GM19099 (cell line): ENCODE results near the gene VEGFB.
A peak's percentile ranks its signal among the peaks of the same experiment; 100 is the strongest.

Experiments used
- POLR2A ChIP-seq: IDR thresholded peaks from 3 replicates; pipeline ENCODE4 v1.6.1; 2011; ENCODE audit warnings: low read depth; ENCODE audit not compliant: insufficient read length; ENCODE audit errors: extremely low read depth

The VEGFB gene

GRCh38 chr11:64284048-64284961 is 49.9 kb downstream of the VEGFB start, which contains the start of gene BAD:
Gene BAD (minus strand): TSS chr11:64284665. CDS start chr11:64284368, 297 bp downstream.
- peak; percentile 61 for TF ChIP-seq POLR2A

- TF ChIP-seq POLR2A = peak; percentile 63
Measured at GRCh38 chr11:64284962-64285884, 50.8 kb downstream of the VEGFB start, which contains the start of gene GPR137. Gene GPR137 (plus strand): TSS chr11:64285848. CDS start chr11:64286525, 677 bp downstream.

GRCh38 chr11:64285885-64286800 is 51.8 kb downstream of the VEGFB start:
- no peak for TF ChIP-seq POLR2A

DNA sequence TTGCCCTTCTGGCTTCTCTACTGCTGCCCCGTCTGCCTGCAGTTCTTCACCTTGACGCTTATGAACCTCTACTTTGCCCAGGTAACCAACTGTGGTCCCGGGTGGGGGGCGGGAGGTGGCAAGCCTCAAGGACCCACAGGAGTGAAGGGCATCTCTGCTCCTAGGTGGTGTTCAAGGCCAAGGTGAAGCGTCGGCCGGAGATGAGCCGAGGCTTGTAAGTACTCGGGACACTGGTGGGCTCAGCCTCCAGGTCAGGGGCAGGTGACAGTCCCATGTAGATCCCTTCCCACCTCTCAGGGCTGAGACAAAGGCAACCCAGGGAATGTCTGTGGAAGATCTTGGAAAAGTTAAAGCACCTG is 52.4 kb downstream of the VEGFB start:
- no peak for TF ChIP-seq POLR2A

- no peak for TF ChIP-seq POLR2A
Measured at GRCh38 chr11:64287676-64288352, 53.4 kb downstream of the VEGFB start.

DNA sequence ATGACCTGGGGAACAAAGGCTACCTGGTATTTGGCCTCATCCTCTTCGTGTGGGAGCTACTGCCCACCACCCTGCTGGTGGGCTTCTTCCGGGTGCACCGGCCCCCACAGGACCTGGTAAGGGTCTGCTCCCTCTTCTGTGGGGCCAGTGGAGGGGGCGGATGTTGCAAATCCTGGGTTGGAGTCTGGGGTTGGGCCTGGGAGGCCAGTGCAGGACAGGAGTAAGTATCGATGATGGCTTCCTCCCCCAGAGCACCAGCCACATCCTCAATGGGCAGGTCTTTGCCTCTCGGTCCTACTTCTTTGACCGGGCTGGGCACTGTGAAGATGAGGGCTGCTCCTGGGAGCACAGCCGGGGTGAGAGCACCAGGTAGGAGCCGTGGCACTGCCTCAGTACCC is 54.0 kb downstream of the VEGFB start:
- TF ChIP-seq POLR2A = no peak
